Neutrophil (primary cell): ENCODE measurements around the gene SNX17.
A peak's percentile ranks its signal among the peaks of the same experiment; 100 is the strongest.

Experiments used
- H3K27ac ChIP-seq: fragments of 200-600 bp; sonication (generic); 2 replicates; pipeline ENCODE4 v1.5.1; 2016; ENCODE audit warnings: mild to moderate bottlenecking, moderate library complexity
- H3K27me3 ChIP-seq: fragments of 200-600 bp; sonication (generic); 2 replicates; pipeline ENCODE4 v1.6.0; 2016; ENCODE audit warnings: mild to moderate bottlenecking
- H3K36me3 ChIP-seq: fragments of 200-600 bp; sonication (generic); 2 replicates; pipeline ENCODE4 v1.5.1; 2017
- H3K4me1 ChIP-seq, 2 experiments: fragments of 200-600 bp in 1 of 2; sonication (generic) in 1 of 2; 1 replicate in 1 of 2; 2 replicates in 1 of 2; pipeline versions ENCODE4 v1.5.1 to v1.6.1; 2013 to 2016; ENCODE audit warnings: low read depth in 1 of 2, low read length in 1 of 2, mild to moderate bottlenecking in 1 of 2, moderate library complexity in 1 of 2; ENCODE audit not compliant: control insufficient read depth in 1 of 2, insufficient read depth in 1 of 2
- H3K4me3 ChIP-seq, 2 experiments: fragments of 200-600 bp in 1 of 2; sonication (generic) in 1 of 2; 1 replicate in 1 of 2; 2 replicates in 1 of 2; pipeline ENCODE4 v1.5.1; 2013 to 2016; ENCODE audit warnings: low read depth in 1 of 2, low read length in 1 of 2, mild to moderate bottlenecking in 1 of 2, moderate library complexity in 1 of 2
- H3K9me3 ChIP-seq: fragments of 200-600 bp; sonication (generic); 2 replicates; pipeline ENCODE4 v1.5.1; 2016
- CTCF ChIP-seq: fragments of 200-600 bp; sonication (generic); IDR thresholded peaks from 2 replicates; pipeline ENCODE4 v1.5.1; 2016; ENCODE audit warnings: antibody characterized with exemption

Gene SNX17

GRCh38 chr2:27400348-27401135, 30.1 kb downstream of the SNX17 start:
- Histone ChIP-seq H3K27me3 (no peaks in the 10 kb centered on the region), H3K9me3 (no peaks in the 10 kb centered on the region), H3K36me3 (no peaks in the 10 kb centered on the region), H3K4me1 (no peaks in the 10 kb centered on the region), H3K4me3 (no peak overlapping the region), H3K27ac (no peak overlapping the region)
- no peak for TF ChIP-seq CTCF

- peaks cover 5% of the 10 kb centered on the region for H3K27me3 ChIP-seq
- peak overlapping the region; percentile 78 to 99 for H3K4me3 ChIP-seq
- no peaks in the 10 kb centered on the region for H3K36me3 ChIP-seq
- H3K4me1 ChIP-seq, result peaks cover 21 to 22% of the 10 kb centered on the region in 2 experiments
- H3K27ac ChIP-seq, result peak overlapping the region; percentile 88
- H3K9me3 ChIP-seq, result no peaks in the 10 kb centered on the region
- peak; percentile 28 for TF ChIP-seq CTCF
Observed at GRCh38 chr2:27407798-27408491, 37.5 kb downstream of the SNX17 start.

- H3K27ac ChIP-seq, result peak overlapping the region; percentile 88
- no peak for TF ChIP-seq CTCF
- H3K9me3 ChIP-seq, result no peaks in the 10 kb centered on the region
- H3K27me3 ChIP-seq, result peaks cover 5% of the 10 kb centered on the region
- H3K36me3 ChIP-seq, result no peaks in the 10 kb centered on the region
- H3K4me1 ChIP-seq, result peaks cover 21 to 22% of the 10 kb centered on the region in 2 experiments
- H3K4me3 ChIP-seq, result peak overlapping the region; percentile 78 to 99
Observed at GRCh38 chr2:27408601-27409320, 38.3 kb downstream of the SNX17 start.

- Histone ChIP-seq H3K27ac (peak within 1 kb of the TSS; percentile 88), H3K4me1 (peaks cover 21 to 22% of the 10 kb centered on the region in 2 experiments), H3K27me3 (peaks cover 5% of the 10 kb centered on the region), H3K36me3 (no peaks in the 10 kb centered on the region), H3K9me3 (no peaks in the 10 kb centered on the region), H3K4me3 (peak within 1 kb of the TSS; percentile 78 to 99)
- TF ChIP-seq CTCF, result peak; percentile 38
Observed at GRCh38 chr2:27409321-27410073, 39.1 kb downstream of the SNX17 start, which contains the start of gene PPM1G. Gene PPM1G, minus strand, starts transcription at chr2:27409591. Its CDS starts 169 bp downstream, at chr2:27409422.
